ENCODE data around the gene ADNP. TPM values are rescaled to one million over a fixed set of nuclear protein-coding genes. Genes with fewer than 3 reads are reported as not detected.

The ADNP gene
- total and polyA plus RNA-seq, 3 experiments from 2014 or later: 11.9 to 78.6 (median 78.1) TPM

- DNase-seq: no peak
- no peaks in the 10 kb centered on the region for H3K36me3 ChIP-seq (ENCODE audit: insufficient read depth, low read length)
- H3K9me3 ChIP-seq (ENCODE audit: low read length): no peaks in the 10 kb centered on the region
- H3K4me3 Mint-ChIP-seq: no peak overlapping the region
- peaks cover 0 to 48% (median 2%) of the 10 kb centered on the region in 3 donors for H3K36me3 Mint-ChIP-seq
- peak overlapping the region in 2 of 8 donors; percentile 15 to 82 for H3K27ac Mint-ChIP-seq
- POLR2A ChIA-PET: no interaction called here
- no peaks in the 10 kb centered on the region for H3K27me3 ChIP-seq (ENCODE audit: insufficient read depth, low read length, poor library complexity, severe bottlenecking)
- no peak overlapping the region for H3K4me3 ChIP-seq (ENCODE audit: low read length)
- H3K27ac ChIP-seq (ENCODE audit: low read depth, low read length): no peak overlapping the region
- no peaks in the 10 kb centered on the region for H3K9me3 Mint-ChIP-seq
- H3K4me1 Mint-ChIP-seq: peaks cover 4 to 42% (median 4%) of the 10 kb centered on the region in 3 donors
- CTCF ChIA-PET: no interaction called here
- H3K4me1 ChIP-seq (ENCODE audit: insufficient read depth, low read length): no peaks in the 10 kb centered on the region
- no peaks in the 10 kb centered on the region for H3K27me3 Mint-ChIP-seq
Observed at GRCh38 chr20:50852085-50852484, 79.2 kb downstream of the ADNP start.

GRCh38 chr20:50850721-50851286 is 80.4 kb downstream of the ADNP start:
- no peak overlapping the region for H3K4me3 ChIP-seq (ENCODE audit: low read length)
- H3K9me3 Mint-ChIP-seq: no peaks in the 10 kb centered on the region
- ChIA-PET POLR2A (interaction anchor here (1.1 kb wide), 1 partner anchor 79 kb away, joined by 7 read pairs; no protein-coding TSS in a partner anchor), CTCF (no interaction called here)
- no peaks in the 10 kb centered on the region for H3K36me3 ChIP-seq (ENCODE audit: insufficient read depth, low read length)
- H3K27ac Mint-ChIP-seq: peak overlapping the region in 2 of 8 donors; percentile 5 to 85
- H3K36me3 Mint-ChIP-seq: peaks cover 0 to 43% (median 3%) of the 10 kb centered on the region in 3 donors
- no peak for DNase-seq
- H3K27me3 ChIP-seq (ENCODE audit: insufficient read depth, low read length, poor library complexity, severe bottlenecking): no peaks in the 10 kb centered on the region
- H3K4me3 Mint-ChIP-seq: peak overlapping the region in 1 of 7 donors; percentile 23
- no peaks in the 10 kb centered on the region for H3K9me3 ChIP-seq (ENCODE audit: low read length)
- H3K27ac ChIP-seq (ENCODE audit: low read depth, low read length): no peak overlapping the region
- no peaks in the 10 kb centered on the region for H3K4me1 ChIP-seq (ENCODE audit: insufficient read depth, low read length)
- H3K27me3 Mint-ChIP-seq: no peaks in the 10 kb centered on the region
- H3K4me1 Mint-ChIP-seq: peaks cover 4 to 42% (median 6%) of the 10 kb centered on the region in 3 donors

- ChIA-PET POLR2A (interaction anchor here (0.7 kb wide), 1 partner anchor 30 kb away, joined by 3 read pairs; no protein-coding TSS in a partner anchor), CTCF (interaction anchor here (0.7 kb wide), 1 partner anchor 65 kb away, joined by 3 read pairs; no protein-coding TSS in a partner anchor)
- Mint-ChIP-seq H3K27ac (peak overlapping the region in 4 of 8 donors; percentile 26 to 54 (median 39)), H3K27me3 (no peaks in the 10 kb centered on the region), H3K9me3 (no peaks in the 10 kb centered on the region), H3K36me3 (peaks cover 0 to 38% (median 3%) of the 10 kb centered on the region in 3 donors), H3K4me3 (peak overlapping the region in 1 of 7 donors; percentile 7), H3K4me1 (peaks cover 14 to 49% (median 14%) of the 10 kb centered on the region in 3 donors)
- Histone ChIP-seq H3K9me3 (ENCODE audit: low read length) (no peaks in the 10 kb centered on the region), H3K27me3 (ENCODE audit: insufficient read depth, low read length, poor library complexity, severe bottlenecking) (no peaks in the 10 kb centered on the region), H3K36me3 (ENCODE audit: insufficient read depth, low read length) (peaks cover under 1% of the 10 kb centered on the region), H3K4me3 (ENCODE audit: low read length) (no peak overlapping the region), H3K27ac (ENCODE audit: low read depth, low read length) (no peak overlapping the region), H3K4me1 (ENCODE audit: insufficient read depth, low read length) (no peaks in the 10 kb centered on the region)
- no peak for DNase-seq
Observed at GRCh38 chr20:50848846-50849673, 82.2 kb downstream of the ADNP start.

GRCh38 chr20:50848341-50848808 is 82.9 kb downstream of the ADNP start:
- no peaks in the 10 kb centered on the region for H3K9me3 Mint-ChIP-seq
- H3K27ac ChIP-seq (ENCODE audit: low read depth, low read length): no peak overlapping the region
- DNase-seq: no peak
- H3K36me3 ChIP-seq (ENCODE audit: insufficient read depth, low read length): peaks cover 8% of the 10 kb centered on the region
- no peaks in the 10 kb centered on the region for H3K27me3 ChIP-seq (ENCODE audit: insufficient read depth, low read length, poor library complexity, severe bottlenecking)
- no peaks in the 10 kb centered on the region for H3K4me1 ChIP-seq (ENCODE audit: insufficient read depth, low read length)
- H3K9me3 ChIP-seq (ENCODE audit: low read length): no peaks in the 10 kb centered on the region
- H3K4me3 ChIP-seq (ENCODE audit: low read length): no peak overlapping the region
- no peaks in the 10 kb centered on the region for H3K27me3 Mint-ChIP-seq
- H3K36me3 Mint-ChIP-seq: peaks cover 0 to 44% (median 3%) of the 10 kb centered on the region in 3 donors
- H3K4me1 Mint-ChIP-seq: peaks cover 14 to 55% (median 14%) of the 10 kb centered on the region in 3 donors
- peak overlapping the region in 2 of 8 donors; percentile 51 to 87 for H3K27ac Mint-ChIP-seq
- ChIA-PET CTCF (interaction anchor here (0.7 kb wide), 1 partner anchor 64 kb away, joined by 3 read pairs; no protein-coding TSS in a partner anchor), POLR2A (interaction anchor here (0.7 kb wide), 1 partner anchor 30 kb away, joined by 3 read pairs; no protein-coding TSS in a partner anchor)
- peak overlapping the region in 1 of 7 donors; percentile 62 for H3K4me3 Mint-ChIP-seq

GRCh38 chr20:50845566-50846215 is 85.5 kb downstream of the ADNP start:
- Histone ChIP-seq H3K4me1 (ENCODE audit: insufficient read depth, low read length) (no peaks in the 10 kb centered on the region), H3K36me3 (ENCODE audit: insufficient read depth, low read length) (peaks cover 12% of the 10 kb centered on the region), H3K4me3 (ENCODE audit: low read length) (no peak overlapping the region), H3K27me3 (ENCODE audit: insufficient read depth, low read length, poor library complexity, severe bottlenecking) (no peaks in the 10 kb centered on the region), H3K27ac (ENCODE audit: low read depth, low read length) (no peak overlapping the region), H3K9me3 (ENCODE audit: low read length) (no peaks in the 10 kb centered on the region)
- Mint-ChIP-seq H3K9me3 (no peaks in the 10 kb centered on the region), H3K36me3 (peaks cover 0 to 49% (median 3%) of the 10 kb centered on the region in 3 donors), H3K4me3 (no peak overlapping the region), H3K4me1 (peaks cover 12 to 43% (median 14%) of the 10 kb centered on the region in 3 donors), H3K27me3 (no peaks in the 10 kb centered on the region), H3K27ac (peak overlapping the region in 1 of 8 donors; percentile 9)
- no peak for DNase-seq
- POLR2A ChIA-PET: interaction anchor here (0.6 to 0.8 kb wide), 2 partner anchors 52 to 73 kb away, joined by 5 to 16 read pairs; no protein-coding TSS in a partner anchor
- CTCF ChIA-PET: interaction anchor here (1.0 to 1.7 kb wide), 3 partner anchors 51 to 97 kb away, joined by 3 to 8 read pairs (median 5); partner anchors contain the start of gene BCAS4

DNA sequence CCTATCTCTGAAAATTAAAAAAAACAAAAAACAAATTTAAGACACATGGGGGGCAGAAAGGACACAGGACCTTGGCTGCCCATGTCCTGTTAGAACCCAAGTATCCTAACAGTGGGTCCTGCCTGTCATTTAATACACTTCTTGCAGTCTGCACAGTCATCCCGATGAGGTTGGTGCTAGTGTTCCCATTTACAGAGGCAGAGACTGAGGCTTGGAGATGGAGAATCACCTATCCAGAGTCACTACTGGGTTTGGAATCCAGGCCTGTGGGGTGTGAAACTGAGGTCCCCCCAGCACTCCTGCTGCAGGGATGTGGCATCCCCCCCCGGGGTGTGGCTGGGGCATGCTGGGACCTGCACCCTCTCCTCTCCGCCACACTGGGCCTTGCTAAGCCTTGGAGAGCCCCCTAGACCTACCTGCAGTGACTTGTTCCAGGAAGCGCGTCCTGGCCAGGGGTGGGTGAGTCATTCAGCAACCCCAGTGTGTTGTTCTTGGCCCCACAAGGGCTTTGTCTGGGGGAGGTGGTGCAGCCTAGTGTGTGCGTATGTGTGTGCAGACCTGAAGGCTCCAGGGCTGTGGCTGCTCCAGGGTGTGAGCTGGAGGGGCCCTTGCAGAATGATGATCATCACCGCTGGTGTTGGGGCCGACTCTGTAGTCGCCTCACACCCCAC is 86.7 kb downstream of the ADNP start:
- CTCF ChIA-PET: interaction anchor here (1.0 to 1.7 kb wide), 2 partner anchors 50 to 85 kb away, joined by 5 to 8 read pairs; partner anchors contain the start of gene BCAS4
- Histone ChIP-seq H3K27ac (ENCODE audit: low read depth, low read length) (no peak overlapping the region), H3K4me1 (ENCODE audit: insufficient read depth, low read length) (no peaks in the 10 kb centered on the region)

More for the DNA sequence above, 86.7 kb downstream of the ADNP start:
- DNase-seq: peak in 3 of 5 donors; percentile 4 to 83 (median 29)
- no peaks in the 10 kb centered on the region for H3K9me3 ChIP-seq (ENCODE audit: low read length)
- H3K4me3 Mint-ChIP-seq: peak overlapping the region in 1 of 7 donors; percentile 27
- H3K4me1 Mint-ChIP-seq: peaks cover 9 to 33% (median 10%) of the 10 kb centered on the region in 3 donors
- H3K27me3 ChIP-seq (ENCODE audit: insufficient read depth, low read length, poor library complexity, severe bottlenecking): no peaks in the 10 kb centered on the region
- no peaks in the 10 kb centered on the region for H3K27me3 Mint-ChIP-seq
- H3K9me3 Mint-ChIP-seq: no peaks in the 10 kb centered on the region
- no peak overlapping the region for H3K4me3 ChIP-seq (ENCODE audit: low read length)
- peaks cover 0 to 53% (median 3%) of the 10 kb centered on the region in 3 donors for H3K36me3 Mint-ChIP-seq
- H3K36me3 ChIP-seq (ENCODE audit: insufficient read depth, low read length): peaks cover 12% of the 10 kb centered on the region
- POLR2A ChIA-PET: no interaction called here
- H3K27ac Mint-ChIP-seq: peak overlapping the region in 6 of 8 donors; percentile 23 to 86 (median 56)
